Psoas muscle (tissue), 8 donors: Measurements from ENCODE around the gene TPP1. TPM values are rescaled to one million over a fixed set of nuclear protein-coding genes. Genes with fewer than 3 reads are reported as not detected.

Experiments
- ATAC-seq, 4 donors: fragments of 200-7000 bp; cut with Tn5 transposase; one replicate each; pipeline ENCODE4 v1.9.1; 2020; ENCODE audit warnings: moderate library complexity in 3 of 4, mild to moderate bottlenecking in 2 of 4
- DNase-seq, 2 donors: peaks; one replicate each; pipeline ENCODE4 v3.0.0-alpha.2; 2020
- H3K27ac ChIP-seq: fragments of 200-600 bp; one replicate; pipeline ENCODE4 v1.8.0; 2022
- H3K27me3 ChIP-seq, 3 donors: fragments of 200-600 bp in 1 of 3; one replicate each; pipeline versions ENCODE4 v1.6.1 to v1.8.0; 2013 to 2022; ENCODE audit warnings: low read length in 2 of 3, mild to moderate bottlenecking in 2 of 3, moderate library complexity in 1 of 3; ENCODE audit not compliant: insufficient read depth in 3 of 3
- H3K36me3 ChIP-seq, 2 donors: fragments of 200-600 bp in 1 of 2; one replicate each; pipeline versions ENCODE4 v1.6.1 to v1.8.0; 2013 to 2022; ENCODE audit warnings: low read depth in 1 of 2, mild to moderate bottlenecking in 1 of 2, moderate library complexity in 1 of 2; ENCODE audit not compliant: insufficient read depth in 1 of 2
- H3K4me1 ChIP-seq: fragments of 200-600 bp; one replicate; pipeline ENCODE4 v1.8.0; 2022
- H3K4me3 ChIP-seq: fragments of 200-600 bp; one replicate; pipeline ENCODE4 v1.8.0; 2022; ENCODE audit warnings: mild to moderate bottlenecking
- H3K9me3 ChIP-seq: fragments of 200-600 bp; one replicate; pipeline ENCODE4 v1.8.0; 2022
- CTCF ChIP-seq: fragments of 200-600 bp; IDR thresholded peaks from one replicate; pipeline ENCODE4 v1.8.0; 2022; ENCODE audit warnings: antibody characterized with exemption
- WGBS, 3 donors: extraction: QIAGEN DNeasy Blood & Tissue Kit; methylation state at CpG; one replicate each; pipeline versions ENCODE4 v1.1.6 to v1.1.7; 2013; 5-methylcytosine and 5-hydroxymethylcytosine counted together
- intact Hi-C, 2 donors: fragments of 100-400 bp; cut with DNase I; formaldehyde crosslinking; loops; one replicate each; pipeline versions ENCODE4 v1.11.0 to v1.14.2; 2022
- polyA plus RNA-seq, 3 donors: library from polyadenylated mRNA; stranded (reverse); fragments of 200-250 nt; gene quantifications; one replicate each; pipeline ENCODE4 v1.2.3, GENCODE V29; 2013
- total RNA-seq, 4 donors: library from RNA; stranded (reverse); fragmentation: NEBNext Ultra II Directional in 2 of 4; extraction: Animal tissue kit (Norgen Biotek cat#: 25700) in 2 of 4; gene quantifications; one replicate each; pipeline versions ENCODE4 v1.2.1 to v1.2.4, GENCODE V29; 2021 to 2023
- donor health status: healthy with polysubstance abuse.
- donor health status: DM: no; HTN: no; CAD: no; lungs with moderate emphysema.
- donor health status: Bipolar disorder and iron deficiency.
- donor health status: healthy.
- donor health status: DM: yes; HTN: yes; CAD: no.
- donor health status: DM: no; HTN: no; CAD: no.
- donor health status: DM: no; HTN: no; CAD: no.
- donor health status: DM: yes; HTN: yes; CAD: no.

Gene TPP1
- total and polyA plus RNA-seq, 7 donors = 11.8 to 50.2 (median 30.0) TPM

- Histone ChIP-seq H3K4me1 (peaks cover 3% of the 10 kb centered on the region), H3K4me3 (no peak overlapping the region), H3K36me3 (no peaks in the 10 kb centered on the region), H3K27me3 (peaks cover 0 to 27% (median 9%) of the 10 kb centered on the region in 3 donors), H3K27ac (no peak overlapping the region), H3K9me3 (no peaks in the 10 kb centered on the region)
- 91 to 92% (median 92%) methylated on average over 2 of the region's 2 CpGs for WGBS, 3 donors
- ATAC-seq (no peak), DNase-seq (no peak)
- TF ChIP-seq CTCF = no peak
- intact Hi-C loops = no loop called here
Measured at GRCh38 chr11:6653656-6654055, 34.4 kb upstream of the TPP1 start.

- no peak for DNase-seq
- Histone ChIP-seq H3K36me3 (no peaks in the 10 kb centered on the region), H3K27ac (no peak overlapping the region), H3K4me1 (peaks cover 7% of the 10 kb centered on the region), H3K27me3 (peaks cover 0 to 27% (median 9%) of the 10 kb centered on the region in 3 donors), H3K4me3 (no peak overlapping the region), H3K9me3 (no peaks in the 10 kb centered on the region)
- intact Hi-C loops = no loop called here
- TF ChIP-seq CTCF = no peak
- no peak for ATAC-seq
- 95 to 100% (median 96%) methylated on average over 1 of the region's 1 CpG for WGBS, 3 donors
Measured at GRCh38 chr11:6653097-6653496, 33.9 kb upstream of the TPP1 start.

GRCh38 chr11:6652182-6652581 lies 33.0 kb upstream of the TPP1 start:
- H3K27ac ChIP-seq = no peak overlapping the region
- intact Hi-C loops = no loop called here
- 56 to 60% (median 60%) methylated on average over 3 of the region's 3 CpGs for WGBS, 3 donors
- DNase-seq (no peak), ATAC-seq (no peak)
- H3K36me3 ChIP-seq = no peaks in the 10 kb centered on the region
- H3K4me1 ChIP-seq = peaks cover 11% of the 10 kb centered on the region
- TF ChIP-seq CTCF = no peak
- no peak overlapping the region for H3K4me3 ChIP-seq
- peaks cover 0 to 21% (median 9%) of the 10 kb centered on the region in 3 donors for H3K27me3 ChIP-seq
- no peaks in the 10 kb centered on the region for H3K9me3 ChIP-seq

GRCh38 chr11:6650980-6651379 lies 31.8 kb upstream of the TPP1 start:
- Histone ChIP-seq H3K4me3 (no peak overlapping the region), H3K27ac (no peak overlapping the region), H3K27me3 (peaks cover 0 to 16% (median 2%) of the 10 kb centered on the region in 3 donors), H3K36me3 (no peaks in the 10 kb centered on the region), H3K9me3 (no peaks in the 10 kb centered on the region), H3K4me1 (peaks cover 11% of the 10 kb centered on the region)
- TF ChIP-seq CTCF = no peak
- ATAC-seq = no peak
- WGBS, 3 donors = 50 to 83% (median 75%) methylated on average over 6 of the region's 6 CpGs
- DNase-seq = no peak
- intact Hi-C loops = no loop called here

GRCh38 chr11:6650104-6650503 lies 30.9 kb upstream of the TPP1 start:
- DNase-seq (no peak), ATAC-seq (no peak)
- Histone ChIP-seq H3K36me3 (no peaks in the 10 kb centered on the region), H3K9me3 (no peaks in the 10 kb centered on the region), H3K4me1 (peaks cover 11% of the 10 kb centered on the region), H3K27me3 (peaks cover 0 to 12% (median 0%) of the 10 kb centered on the region in 3 donors), H3K4me3 (no peak overlapping the region), H3K27ac (no peak overlapping the region)
- intact Hi-C loops = no loop called here
- no peak for TF ChIP-seq CTCF
